Measurements from ENCODE around the gene TMEM259. TPM values are rescaled to one million over a fixed set of nuclear protein-coding genes. Genes with fewer than 3 reads are reported as not detected.

The TMEM259 gene
- total and polyA plus RNA-seq, 2 of the 8 experiments (the other 6 are each of a cell fraction or from before 2014, with no cell fraction given), result 140 to 243 TPM

GRCh38 chr19:1028062-1028926 lies 7.4 kb upstream of the TMEM259 start (continued):
- TF ChIP-seq SIX5 (IDR thresholded peaks at IDR 0.05; ENCODE audit: low read depth, low read length) (no peak), RNF2 (IDR thresholded peaks at IDR 0.05; ENCODE audit: borderline replicate concordance, low read depth, low read length, missing control alignments, poor library complexity, severe bottlenecking) (no peak), ASH2L (IDR thresholded peaks at IDR 0.05; ENCODE audit: low read length) (peak; percentile 26), BCL11A (IDR thresholded peaks at IDR 0.05; ENCODE audit: low read depth in 2 of 2, low read length in 2 of 2) (no peak), RAD21 (IDR thresholded peaks at IDR 0.05 in 1 of 2, conservative IDR thresholded peaks at IDR 0.05 in 1 of 2; ENCODE audit: low read depth in 2 of 2, low read length in 2 of 2) (no peak), SIRT6 (IDR thresholded peaks at IDR 0.05; ENCODE audit: low read length) (no peak), POLR2A (IDR thresholded peaks at IDR 0.05; ENCODE audit: control extremely low read depth in 1 of 2, low read depth in 2 of 2, low read length in 2 of 2) (peak; percentile 22 to 74), KDM5A (IDR thresholded peaks at IDR 0.05; ENCODE audit: low read length) (no peak), CBX5 (IDR thresholded peaks at IDR 0.05; ENCODE audit: low read depth, low read length) (no peak), USF2 (IDR thresholded peaks at IDR 0.05; ENCODE audit: low read length) (no peak), BACH1 (IDR thresholded peaks at IDR 0.05; ENCODE audit: low read length) (no peak), NANOG (IDR thresholded peaks at IDR 0.05; ENCODE audit: insufficient read depth, low read depth, low read length, poor library complexity, severe bottlenecking) (peak; percentile 13), TEAD4 (IDR thresholded peaks at IDR 0.05; ENCODE audit: low read depth, low read length) (peak; percentile 93), EGR1 (IDR thresholded peaks at IDR 0.05; ENCODE audit: borderline replicate concordance, low read depth, low read length) (no peak), SP4 (IDR thresholded peaks at IDR 0.05; ENCODE audit: low read length) (no peak), KDM1A (IDR thresholded peaks at IDR 0.05; ENCODE audit: borderline replicate concordance, low read length) (no peak), CTBP2 (IDR thresholded peaks at IDR 0.05; ENCODE audit: borderline replicate concordance, insufficient read depth, insufficient read length, low read length) (no peak), CHD1 (IDR thresholded peaks at IDR 0.05; ENCODE audit: low read depth, low read length) (no peak), SP2 (IDR thresholded peaks at IDR 0.05; ENCODE audit: low read length) (no peak), E2F6 (IDR thresholded peaks at IDR 0.05) (no peak), YY1 (IDR thresholded peaks at IDR 0.05; ENCODE audit: low read depth, low read length) (no peak)

All from H1 (cell line).